ENCODE measurements around the gene GALNTL6. TPM values are rescaled to one million over a fixed set of nuclear protein-coding genes. Genes with fewer than 3 reads are reported as not detected.

GALNTL6 gene
- total and polyA plus RNA-seq, 2 donors (not counting 3 experiments of a cell fraction or from before 2014, with no cell fraction given): not detected

- CTCF ChIA-PET: no interaction called here
- dilution Hi-C loops (cut with MboI; ENCODE audit: extremely low pct_ligation_motif_present, low sequenced_read_pairs) (no loop called here), intact Hi-C loops (cut with micrococcal nuclease) (no loop called here)
- POLR2A ChIA-PET: no interaction called here
- H3K27me3 ChIP-seq (ENCODE audit: control insufficient read depth in 2 of 2, insufficient read depth in 2 of 2, low read length in 2 of 2): peaks cover 0 to 1% of the 10 kb centered on the region in 2 experiments
- no peaks in the 10 kb centered on the region for H3K4me1 ChIP-seq (ENCODE audit: control insufficient read depth, extremely low read depth, insufficient read depth, low read length)
- FAIRE-seq: no peak
- no peak overlapping the region for H3K27ac ChIP-seq (ENCODE audit: insufficient read depth, low read depth, low read length)
- no peak for TF ChIP-seq MYC (IDR thresholded peaks at IDR 0.05; ENCODE audit: low read depth, low read length)
- TF ChIP-seq POLR2A (IDR thresholded peaks at IDR 0.05; ENCODE audit: low read depth, low read length): no peak
- no peak for TF ChIP-seq CTCF (IDR thresholded peaks at IDR 0.05; ENCODE audit: extremely low read depth in 1 of 2, insufficient read depth in 1 of 2, low read depth in 1 of 2, low read length in 2 of 2)
- TF ChIP-seq FOS (IDR thresholded peaks at IDR 0.05; ENCODE audit: borderline replicate concordance, insufficient read depth, low read length): no peak
- TF ChIP-seq POLR2AphosphoS5 (IDR thresholded peaks at IDR 0.05; ENCODE audit: insufficient read depth, low read depth, low read length): no peak
- no peak for TF ChIP-seq MAX (IDR thresholded peaks at IDR 0.05; ENCODE audit: insufficient read depth, insufficient read length)
- no peak for TF ChIP-seq GATA2 (IDR thresholded peaks at IDR 0.05; ENCODE audit: insufficient read depth, insufficient read length, low read depth, low read length)
- no peak for TF ChIP-seq EZH2 (IDR thresholded peaks at IDR 0.05; ENCODE audit: borderline replicate concordance, low read depth, low read length, severe bottlenecking)
- H3K4me2 ChIP-seq (ENCODE audit: insufficient read depth, low read length): no peak overlapping the region
- H3K9me1 ChIP-seq (replicated peaks; ENCODE audit: control insufficient read depth, extremely low read depth, insufficient read depth, low read length): no peaks in the 10 kb centered on the region
- no peaks in the 10 kb centered on the region for H3K36me3 ChIP-seq (ENCODE audit: control insufficient read depth in 2 of 2, extremely low read depth in 1 of 2, insufficient read depth in 2 of 2, low read length in 2 of 2)
- no peaks in the 10 kb centered on the region for H3K9me3 ChIP-seq (replicated peaks; ENCODE audit: control insufficient read depth, insufficient read depth, low read length)
- no peaks in the 10 kb centered on the region for H4K20me1 ChIP-seq (replicated peaks; ENCODE audit: control insufficient read depth, extremely low read depth, insufficient read depth, low read length)
- no peak for DNase-seq (ENCODE audit: low read depth, low spot score)
- no peaks in the 10 kb centered on the region for H3K79me2 ChIP-seq (ENCODE audit: control insufficient read depth, insufficient read depth, low read length)
- H2AFZ ChIP-seq (ENCODE audit: low read depth, low read length): no peak overlapping the region
- H3K4me3 ChIP-seq (replicated peaks in 1 of 3; ENCODE audit: insufficient read depth in 1 of 3, low read depth in 1 of 3, low read length in 3 of 3): no peak overlapping the region
- BruUV-seq (replicated peaks): no TSS peak
- no peak overlapping the region for H3K9ac ChIP-seq (replicated peaks; ENCODE audit: extremely low read depth, insufficient read depth, low read length)
Observed at GRCh38 chr4:173076903-173077634, 1263.9 kb downstream of the GALNTL6 start.

Data from endothelial cell of umbilical vein (primary cell).